GM21717 (cell line): ENCODE results near the gene EIF3F.
A peak's percentile ranks its signal among the peaks of the same experiment; 100 is the strongest.

Source experiments
- ATAC-seq: cut with Tn5 transposase; IDR thresholded peaks from one replicate; pipeline ENCODE4 v1.9.1; 2021; ENCODE audit warnings: mild to moderate bottlenecking, moderate library complexity; ENCODE audit not compliant: unreplicated experiment

The EIF3F gene, protein sequence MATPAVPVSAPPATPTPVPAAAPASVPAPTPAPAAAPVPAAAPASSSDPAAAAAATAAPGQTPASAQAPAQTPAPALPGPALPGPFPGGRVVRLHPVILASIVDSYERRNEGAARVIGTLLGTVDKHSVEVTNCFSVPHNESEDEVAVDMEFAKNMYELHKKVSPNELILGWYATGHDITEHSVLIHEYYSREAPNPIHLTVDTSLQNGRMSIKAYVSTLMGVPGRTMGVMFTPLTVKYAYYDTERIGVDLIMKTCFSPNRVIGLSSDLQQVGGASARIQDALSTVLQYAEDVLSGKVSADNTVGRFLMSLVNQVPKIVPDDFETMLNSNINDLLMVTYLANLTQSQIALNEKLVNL

DNA sequence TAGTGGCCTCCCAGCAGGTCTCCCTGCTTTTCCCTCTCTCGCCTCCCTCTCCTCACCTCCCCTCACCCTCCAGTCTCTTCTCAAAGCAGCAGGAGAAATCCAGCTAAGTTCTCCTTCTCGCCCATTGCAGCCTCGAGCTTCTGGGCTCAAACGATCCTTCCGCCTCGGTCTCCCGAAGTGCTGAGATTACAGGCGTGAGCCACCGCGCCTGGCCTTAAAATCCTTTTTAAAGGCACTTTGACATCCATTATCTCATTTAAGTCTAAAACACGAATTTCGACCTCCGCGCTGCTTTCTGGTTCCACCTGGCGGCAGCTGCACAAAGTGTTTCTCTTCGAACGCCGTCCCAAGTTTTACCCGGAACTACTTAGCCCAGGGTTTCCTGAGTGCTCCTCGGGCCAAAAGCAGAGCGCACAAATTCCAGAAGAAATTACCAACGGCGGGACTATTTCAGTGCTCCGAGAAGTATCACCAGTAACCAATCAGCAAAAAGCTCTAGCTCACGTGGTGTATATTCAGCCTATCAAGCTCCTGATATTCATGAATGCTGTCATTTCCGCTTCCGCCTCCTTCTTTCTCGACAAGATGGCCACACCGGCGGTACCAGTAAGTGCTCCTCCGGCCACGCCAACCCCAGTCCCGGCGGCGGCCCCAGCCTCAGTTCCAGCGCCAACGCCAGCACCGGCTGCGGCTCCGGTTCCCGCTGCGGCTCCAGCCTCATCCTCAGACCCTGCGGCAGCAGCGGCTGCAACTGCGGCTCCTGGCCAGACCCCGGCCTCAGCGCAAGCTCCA, at the start of gene EIF3F:
TSS of gene EIF3F (plus strand) at position 570 of the 792 bp plus-strand sequence. CDS start at position 586, 16 bp downstream.
- peak; percentile 98 for ATAC-seq

DNA sequence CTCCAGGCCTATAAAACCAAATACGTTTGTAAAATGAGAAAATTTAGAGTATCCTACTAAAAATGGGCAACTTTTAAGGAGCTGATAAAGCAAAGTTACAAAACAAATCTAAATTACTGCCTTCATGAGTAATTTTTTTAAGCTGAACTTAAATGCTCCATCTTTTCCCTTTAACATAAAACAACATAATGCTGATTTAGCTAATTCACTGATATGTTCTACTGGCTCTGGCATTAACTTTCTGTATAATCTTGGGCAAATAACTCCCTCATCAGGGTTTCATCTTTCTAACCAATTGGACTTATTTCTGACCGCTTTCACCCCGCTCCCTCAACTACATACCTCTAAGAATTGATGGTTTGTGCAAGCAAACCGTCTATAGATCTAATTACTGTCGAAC, 46.0 kb upstream of the EIF3F start:
- ATAC-seq = no peak

DNA sequence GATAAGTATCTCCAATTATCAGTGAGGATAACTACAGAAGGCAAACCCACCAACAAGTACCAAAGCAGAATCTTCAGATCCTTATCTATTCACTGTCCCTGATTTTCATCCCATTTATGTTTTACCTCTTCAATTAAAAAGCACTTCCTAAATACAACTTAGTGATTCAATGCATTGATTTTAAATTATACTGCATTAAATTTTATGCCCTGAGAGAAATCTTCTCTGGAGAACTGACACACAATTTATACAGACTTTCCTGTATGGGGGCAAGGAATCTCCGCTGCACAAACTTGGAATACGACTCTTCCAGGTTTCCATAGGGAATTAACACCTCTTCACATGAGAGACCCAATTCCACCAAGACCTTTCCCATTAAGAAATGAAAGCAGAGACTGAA, 45.5 kb upstream of the EIF3F start, which contains the start of gene OR10A3:
TSS of gene OR10A3 (minus strand) at position 101 of the 400 bp plus-strand sequence. CDS start 2,188 bp downstream, outside the sequence.
- ATAC-seq = no peak

DNA sequence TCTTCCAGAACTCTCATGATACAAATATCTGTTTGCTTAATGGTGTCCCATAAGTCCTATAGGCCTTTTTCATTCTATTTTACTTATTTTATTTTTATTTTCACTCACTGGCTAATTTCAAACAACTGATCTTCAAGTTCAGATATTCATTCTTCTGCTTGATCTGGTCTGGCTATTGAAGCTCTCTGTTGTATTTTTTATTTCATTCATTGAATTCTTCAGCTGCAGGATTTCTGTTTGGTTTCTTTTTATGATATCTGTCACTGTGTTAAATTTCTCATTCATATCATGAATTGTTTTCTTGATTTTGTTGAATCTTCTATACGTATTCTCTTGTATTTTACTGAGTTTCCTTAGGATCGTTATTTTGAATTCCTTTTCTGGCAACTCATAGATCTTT, 43.0 kb upstream of the EIF3F start:
- ATAC-seq = no peak

DNA sequence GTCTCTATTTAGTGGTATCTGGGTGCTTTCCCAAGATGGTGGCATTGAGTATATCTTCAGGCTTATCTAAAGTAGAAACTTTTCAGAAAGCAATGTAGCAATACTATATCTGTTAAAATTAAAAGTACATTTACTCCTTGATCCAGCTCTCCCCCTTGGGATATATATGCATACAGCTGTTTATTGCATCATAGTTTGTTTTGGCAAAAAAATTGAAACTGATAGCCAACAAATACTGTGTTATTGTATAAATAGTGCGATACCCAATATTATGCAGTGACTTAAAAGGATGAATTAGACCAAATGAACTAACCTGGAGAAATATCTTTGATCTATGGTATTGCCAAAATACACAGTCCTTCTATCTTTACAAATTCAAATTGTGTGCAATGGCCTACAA, 37.2 kb upstream of the EIF3F start:
- ATAC-seq = no peak

DNA sequence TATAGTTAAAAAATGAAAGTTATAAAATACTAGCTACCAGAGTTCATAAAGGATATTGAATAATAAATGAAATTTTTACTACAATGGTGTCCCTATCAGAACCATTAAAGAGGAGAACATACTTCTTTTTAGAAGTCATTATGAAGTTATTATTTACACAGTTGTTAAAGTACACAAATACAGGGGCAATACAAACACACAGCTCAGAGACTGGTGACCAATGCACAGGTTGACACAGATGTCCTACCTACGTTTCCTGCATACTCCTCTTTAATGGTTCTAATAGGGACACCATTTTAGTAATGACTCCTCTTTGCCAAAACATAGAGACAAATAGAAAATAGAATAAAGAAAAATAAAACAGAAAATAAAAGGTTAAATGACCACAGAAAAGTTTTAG, 31.9 kb upstream of the EIF3F start:
- no peak for ATAC-seq

DNA sequence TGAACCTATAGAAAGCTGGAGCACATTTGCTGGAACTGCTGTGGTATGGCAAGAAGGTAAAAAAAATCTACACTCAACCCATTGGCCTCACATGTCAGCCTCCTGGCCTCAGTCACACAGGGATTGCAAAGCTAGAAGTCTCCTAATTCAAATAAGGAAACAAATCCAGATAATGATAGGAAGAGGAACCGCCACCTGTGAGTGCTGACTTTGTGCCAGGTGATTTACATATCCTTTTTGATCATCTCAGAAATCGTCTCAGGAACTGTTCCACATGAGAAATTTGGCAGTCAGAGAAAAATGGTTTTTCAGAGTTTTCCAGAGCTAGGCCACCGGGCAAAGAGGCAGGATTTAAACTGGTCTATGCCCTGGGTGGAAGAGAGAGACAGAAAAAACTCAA, 22.9 kb upstream of the EIF3F start:
- ATAC-seq = no peak

DNA sequence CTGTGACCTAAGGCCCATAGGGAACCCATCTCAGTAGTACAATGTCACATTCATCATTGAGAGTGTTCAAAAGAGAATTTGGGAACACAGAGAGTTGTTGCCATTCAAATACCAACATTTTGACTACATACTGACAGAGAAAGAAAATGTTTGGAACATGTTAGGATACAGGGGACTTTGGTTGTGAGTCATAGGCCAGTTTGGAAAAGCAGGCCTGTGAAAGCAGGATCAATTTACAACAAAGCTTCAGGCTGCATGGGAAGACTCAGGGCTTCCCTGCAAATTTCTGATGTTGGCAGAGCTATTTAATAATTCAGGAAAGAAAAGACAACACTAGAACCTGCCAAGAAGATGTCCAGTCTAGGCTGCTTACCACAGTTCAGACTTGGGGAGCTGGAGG, 22.3 kb upstream of the EIF3F start:
- ATAC-seq = no peak

DNA sequence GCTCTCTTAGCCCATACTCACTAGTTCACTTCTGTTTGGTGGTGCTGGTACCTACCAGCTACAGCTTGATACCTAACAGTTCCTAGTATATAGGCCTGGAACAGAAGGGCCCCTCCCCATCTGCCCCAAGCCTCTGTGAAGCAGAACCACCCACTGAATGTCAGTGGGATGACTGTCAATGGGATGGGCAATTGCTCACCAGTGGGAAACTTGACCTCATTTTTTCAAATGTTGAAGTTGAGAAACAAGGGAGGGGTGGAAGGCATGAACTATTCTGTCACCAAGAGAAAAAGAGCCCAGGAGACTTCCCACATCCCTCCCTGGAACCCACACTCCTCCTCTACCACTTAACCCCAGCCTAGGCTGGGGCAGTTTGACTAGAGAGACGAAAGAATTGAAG, 21.8 kb upstream of the EIF3F start, which contains the start of gene NLRP10:
TSS of gene NLRP10 (minus strand) at position 62 of the 400 bp plus-strand sequence. CDS start 1,952 bp downstream, outside the sequence.
- no peak for ATAC-seq

DNA sequence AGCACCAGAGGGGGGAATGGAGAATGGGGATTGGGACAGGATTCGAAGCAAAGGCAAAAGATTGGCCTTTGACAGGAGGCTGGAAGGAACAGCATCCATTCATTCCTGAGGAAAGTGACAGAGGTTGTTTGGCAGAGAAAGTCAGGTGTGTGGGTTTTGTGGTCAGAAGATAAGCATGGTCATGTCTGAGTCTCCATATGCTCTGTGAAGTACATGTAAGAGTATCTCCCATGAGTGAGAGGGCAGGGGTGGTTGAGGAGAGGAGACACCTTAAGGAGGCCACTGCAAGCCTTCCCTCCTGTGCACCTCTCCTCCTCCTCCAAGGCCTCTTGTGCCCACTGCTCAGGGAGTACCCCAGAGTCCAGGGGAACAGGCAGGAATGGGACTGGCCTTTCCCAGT, 20.0 kb upstream of the EIF3F start:
- ATAC-seq = no peak

DNA sequence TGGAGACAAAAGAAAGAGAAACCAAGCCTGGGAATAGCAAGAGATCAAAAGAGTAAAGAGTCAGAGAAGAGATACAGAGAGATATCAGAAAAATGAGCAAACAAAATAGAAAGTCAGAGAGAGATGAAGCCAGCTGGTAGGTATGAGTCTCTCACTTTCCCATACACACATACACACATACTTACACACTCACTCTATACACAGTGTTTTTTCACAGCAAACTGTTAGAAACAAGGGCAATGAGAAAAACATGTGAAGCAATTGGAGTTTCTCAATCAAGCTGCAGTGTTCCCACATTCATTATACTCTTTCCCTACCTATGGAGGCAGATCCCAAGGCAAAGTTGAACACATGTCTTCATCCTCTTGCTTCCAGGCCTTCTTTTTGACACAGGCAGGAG, 19.3 kb upstream of the EIF3F start:
- ATAC-seq = no peak

DNA sequence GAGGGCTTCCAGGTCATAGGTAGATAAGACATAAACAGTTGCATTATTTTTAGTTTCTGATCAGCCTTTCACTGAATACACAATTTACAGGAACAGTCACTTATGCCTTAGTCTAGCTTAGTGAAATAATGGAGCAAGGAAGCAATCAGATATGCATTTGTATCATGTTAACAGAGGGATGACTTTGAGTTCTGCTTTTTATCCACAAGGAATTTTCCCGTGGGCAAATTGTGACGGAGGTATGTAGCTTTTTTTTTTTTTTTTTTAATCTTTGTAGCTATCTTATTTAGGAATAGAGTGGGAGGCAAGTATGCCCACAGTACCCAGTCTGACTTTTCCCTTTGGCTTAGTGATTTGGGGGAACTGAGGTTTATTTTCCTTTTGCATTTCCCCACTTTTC, 18.5 kb upstream of the EIF3F start:
- ATAC-seq = no peak

DNA sequence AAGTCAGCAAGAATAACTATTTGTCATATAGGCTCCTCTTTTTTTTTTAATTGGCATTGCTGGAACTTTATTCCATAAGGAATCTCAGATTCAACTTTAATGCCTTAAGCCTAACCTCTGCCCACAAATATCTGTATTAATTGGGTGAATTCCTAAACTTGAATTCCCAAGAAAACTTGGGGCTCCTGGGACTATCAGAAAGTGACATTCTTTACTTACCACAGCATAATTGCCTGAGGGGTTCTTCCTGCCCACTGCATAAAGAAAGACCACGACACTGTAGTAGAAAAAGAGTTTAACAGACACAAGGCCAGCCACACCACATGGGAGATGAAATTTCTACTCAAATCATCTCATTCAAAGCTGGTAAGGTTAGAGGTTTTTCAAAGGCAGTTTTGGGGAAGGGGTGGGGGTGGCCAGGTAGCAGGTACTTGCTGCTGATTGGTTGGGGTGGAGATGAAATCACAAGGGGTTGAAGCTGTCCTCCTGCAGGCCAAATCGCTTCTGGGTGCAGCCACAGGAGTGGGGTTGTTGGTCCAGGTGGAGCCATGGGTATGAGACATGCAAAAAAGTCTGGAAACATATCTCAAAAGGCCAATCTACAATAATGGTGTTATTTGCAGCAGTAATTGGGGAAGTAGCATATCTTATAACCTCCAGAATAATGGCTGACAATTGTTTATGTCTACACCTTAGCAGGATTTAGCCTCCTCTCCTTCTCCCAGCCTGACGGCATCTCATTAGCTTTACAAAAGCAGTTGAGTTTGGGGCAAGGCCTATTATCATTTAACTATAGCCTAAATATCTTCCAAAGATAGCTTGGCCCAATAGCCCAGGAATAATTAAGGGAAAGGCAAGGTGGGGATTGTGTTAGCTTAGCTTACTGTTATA, 17.1 kb upstream of the EIF3F start:
- ATAC-seq = no peak

DNA sequence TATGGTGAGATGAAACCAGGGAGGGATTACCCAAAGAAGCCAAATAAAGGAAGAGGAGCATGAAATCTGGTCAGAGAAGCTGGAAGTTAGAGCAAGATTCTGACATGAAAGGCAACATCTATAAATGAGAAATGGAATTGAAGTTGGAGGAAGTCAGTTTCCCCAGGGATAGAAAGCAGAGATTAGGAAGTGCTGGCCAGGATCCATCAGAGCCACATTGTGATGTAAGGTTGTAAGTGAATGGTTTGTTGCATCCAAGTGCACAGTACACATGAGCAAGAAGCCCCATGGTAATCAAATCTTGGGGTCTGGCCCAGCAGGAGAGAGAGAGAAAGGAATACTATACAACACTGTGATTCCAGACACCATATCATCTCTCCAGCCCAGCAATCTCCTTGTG, 15.3 kb upstream of the EIF3F start:
- no peak for ATAC-seq

DNA sequence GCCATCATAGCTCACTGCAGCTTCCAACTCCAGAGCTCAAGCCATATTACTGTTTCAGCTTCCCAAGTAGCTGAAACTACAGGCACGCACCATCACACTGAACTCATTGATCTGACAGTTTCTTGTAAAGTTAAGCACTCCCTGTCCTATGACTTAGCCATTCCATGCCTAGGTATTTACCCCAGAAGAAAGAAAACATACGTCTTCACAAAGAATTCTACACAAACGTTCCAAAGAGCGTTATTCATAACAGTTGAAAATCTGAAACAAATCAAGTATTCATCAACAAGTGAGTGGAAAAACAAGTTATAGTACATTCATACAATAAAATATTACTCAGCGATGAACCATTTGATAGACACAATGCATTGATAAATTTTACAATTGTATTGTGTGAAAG, 14.1 kb upstream of the EIF3F start:
- ATAC-seq = no peak

DNA sequence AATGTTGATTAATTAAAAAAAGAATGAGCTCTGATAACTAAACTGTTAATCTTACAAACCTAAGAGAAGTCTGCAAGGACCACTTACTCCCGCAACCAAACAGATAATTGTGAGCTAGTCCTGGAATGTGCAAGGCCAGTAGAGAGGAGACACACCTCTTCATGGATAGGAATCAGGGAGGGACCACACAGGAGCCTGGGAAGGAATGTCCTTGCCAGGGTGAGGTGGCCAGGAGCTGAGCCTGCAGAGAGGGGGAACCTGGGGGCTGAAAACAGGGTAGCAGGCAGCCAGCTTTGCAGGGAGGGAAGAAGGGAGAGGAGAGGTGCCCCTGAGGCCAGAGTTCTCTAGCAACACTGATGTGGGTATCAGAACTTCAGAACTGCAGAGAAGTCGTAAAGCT, 12.5 kb upstream of the EIF3F start:
- no peak for ATAC-seq

DNA sequence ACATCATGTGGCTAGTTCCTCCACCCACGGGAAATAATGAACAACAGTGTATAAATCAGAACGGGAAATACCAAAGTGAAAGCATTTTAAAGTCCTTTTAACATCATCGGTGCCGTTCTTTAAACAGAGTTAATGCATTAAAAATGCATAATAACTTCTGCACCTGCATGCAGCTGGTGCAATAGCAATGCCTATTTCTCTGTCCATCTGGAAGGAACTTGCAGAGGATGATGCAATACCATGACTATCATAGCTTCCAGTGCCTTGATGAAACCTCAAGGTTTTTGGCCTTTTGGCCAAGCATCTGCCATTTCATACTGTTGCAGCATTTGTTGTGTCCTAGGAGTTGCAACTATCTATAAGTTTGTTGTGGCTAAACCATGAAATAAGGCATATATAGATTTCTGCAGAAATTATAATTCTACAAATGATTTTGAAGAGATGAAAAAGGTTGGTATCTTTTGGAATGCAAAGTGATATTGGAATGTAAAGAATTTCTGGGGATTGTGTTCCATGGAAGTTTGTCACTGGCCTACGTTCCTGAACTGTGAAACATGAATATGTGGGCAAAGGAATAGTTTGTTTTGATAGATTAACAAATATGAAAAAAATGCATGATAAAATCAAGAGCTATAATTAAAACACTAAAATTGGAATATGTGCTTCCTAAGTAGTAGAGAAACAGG, 9.8 kb upstream of the EIF3F start:
- no peak for ATAC-seq

DNA sequence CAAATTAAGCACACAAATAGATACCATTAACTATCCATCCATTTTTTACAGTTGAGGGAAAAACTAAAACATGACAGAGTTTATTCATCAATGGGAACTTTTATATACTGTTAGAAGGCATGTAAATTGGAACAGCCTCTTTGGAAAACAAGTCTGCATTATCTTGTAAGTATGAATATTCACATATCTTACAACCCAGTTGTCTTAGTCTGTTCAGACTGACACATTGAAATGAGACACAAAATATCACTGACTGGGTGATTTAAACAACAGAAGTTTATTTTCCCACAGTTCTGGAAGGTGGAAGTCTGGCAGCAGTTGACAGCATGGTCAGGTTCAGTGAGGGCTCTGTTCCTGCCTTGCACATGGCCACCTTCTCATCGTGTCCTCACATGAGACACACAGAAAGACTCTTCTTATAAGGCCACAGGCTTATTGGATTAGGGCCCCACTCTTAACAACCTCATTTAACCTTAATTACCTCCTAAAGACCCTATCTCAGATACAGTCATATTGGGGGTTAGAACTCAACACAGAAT, 5.4 kb upstream of the EIF3F start:
- no peak for ATAC-seq

DNA sequence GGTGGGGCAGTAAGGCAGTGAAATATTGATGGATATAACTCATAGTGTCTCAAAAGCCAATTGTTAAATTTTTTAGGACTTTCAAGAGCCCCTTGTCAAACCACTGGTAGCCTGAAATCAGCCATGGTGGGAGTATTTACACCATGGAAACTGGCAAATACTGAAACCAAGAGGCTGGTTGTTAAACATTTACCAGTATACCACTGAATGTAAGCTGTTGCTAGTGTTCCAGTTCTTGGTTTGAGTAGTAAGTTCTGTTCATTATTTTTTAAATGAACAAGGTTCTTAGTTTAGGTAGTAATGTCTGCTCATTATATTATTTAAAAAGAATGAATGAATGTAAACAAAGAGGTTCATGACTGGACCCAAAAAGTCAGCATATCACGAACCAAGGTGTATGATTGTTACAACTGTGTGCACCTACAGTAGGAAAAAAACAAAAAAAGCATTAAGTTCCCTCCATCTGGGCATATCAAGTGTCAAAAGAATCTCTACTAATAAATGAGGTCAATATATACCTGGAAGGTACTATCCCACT, 4.5 kb upstream of the EIF3F start:
- peak; percentile 21 for ATAC-seq
